GM21528 (cell line): Measurements from ENCODE around the gene POTEM.
"Not testable (repeated sequence)": the region's sequence is repeated elsewhere in the genome, so short reads cannot be mapped to it uniquely, and the experiment has no call there.

Source experiments
- ATAC-seq: cut with Tn5 transposase; IDR thresholded peaks from one replicate; pipeline ENCODE4 v1.9.1; 2021; ENCODE audit warnings: mild to moderate bottlenecking, moderate library complexity; ENCODE audit not compliant: unreplicated experiment, low FRiP score

The POTEM gene

DNA sequence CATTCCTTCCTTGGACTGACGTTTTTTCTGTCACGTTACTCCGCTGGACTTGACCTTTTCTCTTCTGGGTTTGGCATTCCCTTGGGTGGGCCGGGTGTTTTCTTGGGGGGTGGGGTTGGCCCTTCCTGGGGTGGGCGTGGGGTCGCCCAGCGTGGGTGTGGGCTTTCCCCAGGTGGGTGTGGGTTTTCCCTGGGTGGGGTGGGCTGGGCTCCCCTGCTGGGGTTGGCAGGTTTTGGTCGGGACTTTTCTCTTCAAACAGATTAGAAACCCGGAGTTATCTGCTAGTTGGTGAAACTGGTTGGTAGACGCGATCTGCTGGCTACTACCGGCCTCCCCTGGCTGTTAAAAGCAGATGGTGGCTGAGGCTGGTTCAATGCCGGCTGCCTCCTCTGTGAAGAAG lies at the start of gene POTEM:
Gene POTEM (plus strand): TSS at position 301 of the 400 bp plus-strand sequence. CDS start 52 bp downstream, at position 353.
- ATAC-seq = not testable (repeated sequence)

DNA sequence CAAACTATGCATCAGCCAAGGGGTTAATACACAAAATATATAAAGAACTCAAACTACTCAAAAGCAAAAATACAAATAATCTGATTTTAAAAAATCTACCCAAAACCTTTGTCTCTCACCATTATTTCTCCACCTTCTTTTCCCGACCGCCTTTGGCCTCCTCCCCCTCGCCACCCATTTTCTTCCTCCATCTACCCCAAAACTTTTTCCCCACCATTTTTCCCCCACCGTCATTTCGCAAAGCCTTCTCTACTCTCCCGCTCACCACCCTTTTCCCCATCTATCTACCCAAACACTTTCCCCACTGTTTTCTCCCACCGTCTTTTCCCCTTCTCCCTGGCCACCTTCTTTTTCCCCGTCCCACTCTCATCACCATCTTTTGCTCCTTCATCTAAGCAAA lies 48.9 kb upstream of the POTEM start:
- ATAC-seq = not testable (repeated sequence)

DNA sequence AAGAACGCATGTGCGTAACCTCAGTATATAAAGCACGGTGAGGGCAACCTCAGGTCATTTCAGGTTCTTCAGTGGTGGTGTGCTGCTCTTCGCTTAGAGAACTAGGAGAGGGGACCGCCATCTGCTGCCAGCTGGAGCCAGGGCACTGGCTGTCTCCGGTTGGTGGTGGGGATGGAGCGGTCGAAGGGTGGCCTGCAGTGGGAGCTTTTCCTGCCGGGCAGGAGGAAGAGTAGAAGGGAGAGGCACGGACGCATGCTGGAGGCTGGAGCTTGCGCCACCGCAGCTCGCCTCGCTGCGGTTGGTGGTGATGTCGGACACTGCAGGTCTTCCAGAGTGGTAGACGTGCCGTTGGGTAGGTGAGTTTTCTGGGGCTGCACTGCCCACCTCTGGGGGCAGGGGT lies 47.2 kb upstream of the POTEM start:
- not testable (repeated sequence) for ATAC-seq

DNA sequence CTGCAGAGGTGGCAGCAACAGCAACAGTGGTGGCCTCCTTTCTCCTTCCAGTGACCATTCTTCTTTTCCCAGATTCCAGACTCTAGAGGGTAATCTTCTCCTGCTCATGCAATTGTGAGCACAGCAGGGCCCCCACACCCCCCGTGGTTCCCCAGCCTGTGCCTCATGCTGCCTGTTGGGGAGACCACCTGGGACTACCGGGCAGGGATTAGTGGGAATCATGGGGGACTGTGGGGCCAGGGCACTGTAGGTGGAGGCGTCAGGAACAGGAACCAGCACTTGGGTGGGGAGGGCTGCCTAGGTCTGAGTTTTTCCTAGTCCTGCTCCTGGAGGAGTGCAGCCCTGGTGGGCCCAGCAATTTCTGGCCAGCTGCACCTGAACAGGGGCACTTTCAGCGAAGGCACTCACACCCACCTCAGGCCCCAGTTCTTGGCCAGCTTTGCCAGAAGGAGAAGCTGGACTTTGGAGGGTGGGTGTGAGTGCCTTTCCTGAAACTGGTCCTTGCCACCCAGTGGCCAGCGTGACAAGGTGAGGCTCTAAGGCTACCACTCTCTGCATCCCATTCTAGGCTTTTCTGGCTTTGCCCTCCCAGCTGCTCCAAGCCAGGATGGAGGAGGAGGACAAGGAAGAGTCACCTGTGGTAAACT lies 46.1 kb upstream of the POTEM start:
- ATAC-seq = not testable (repeated sequence)

DNA sequence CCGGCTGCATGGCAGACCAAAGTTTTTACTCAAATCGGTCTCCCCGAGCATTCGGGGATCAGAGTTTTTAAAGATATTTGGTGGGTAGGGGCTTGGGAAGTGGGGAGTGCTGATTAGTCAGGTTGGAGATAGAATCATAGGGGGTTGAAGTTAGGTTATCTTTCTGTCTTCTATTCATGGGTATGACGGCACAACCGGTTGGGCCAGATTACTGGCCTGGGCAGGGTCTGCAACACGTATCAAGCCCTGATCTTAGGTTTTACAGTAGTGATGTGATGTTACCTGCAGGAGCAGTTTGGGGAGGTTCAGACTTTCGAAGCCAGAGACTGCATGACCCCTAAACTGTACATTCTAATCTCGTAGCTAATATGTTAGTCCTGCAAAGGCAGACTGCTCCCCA lies 30.4 kb upstream of the POTEM start:
- ATAC-seq = not testable (repeated sequence)

DNA sequence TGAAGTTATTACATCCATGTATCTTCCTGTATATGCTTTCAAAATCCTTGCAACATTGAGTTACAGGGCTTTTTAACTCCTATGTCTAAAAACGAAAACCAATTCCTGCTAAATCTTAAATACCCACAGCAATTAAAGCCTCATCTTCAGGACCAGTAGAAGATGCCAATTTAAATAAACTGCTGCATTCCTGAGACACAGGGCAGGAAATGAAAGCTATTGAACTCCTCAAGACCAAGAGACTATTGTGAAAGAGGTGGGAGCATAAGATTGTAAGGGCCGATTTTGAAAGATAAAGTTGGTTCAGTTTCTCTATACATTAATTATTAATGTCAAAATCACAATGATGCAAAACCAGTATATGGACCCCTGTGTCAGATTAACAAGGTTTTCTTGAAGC lies 28.5 kb upstream of the POTEM start:
- not testable (repeated sequence) for ATAC-seq

DNA sequence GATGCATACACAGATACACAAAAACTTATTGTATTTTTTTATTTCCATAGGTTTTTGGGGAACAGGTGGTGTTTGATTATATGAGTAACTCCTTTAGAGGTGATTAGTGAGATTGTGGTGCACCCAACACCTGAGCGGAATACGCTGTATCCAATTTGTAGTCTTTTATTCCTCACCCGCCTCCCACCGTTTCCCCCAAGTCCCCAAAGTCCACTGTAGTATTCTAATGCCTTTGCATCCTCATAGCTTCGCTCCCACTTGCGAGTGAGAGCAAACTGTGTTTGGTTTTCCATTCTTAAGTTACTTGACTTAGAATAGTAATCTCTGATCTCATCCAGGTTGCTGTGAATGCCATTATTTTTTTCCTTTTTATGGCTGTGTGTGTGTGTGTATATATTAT lies 17.3 kb upstream of the POTEM start:
- ATAC-seq = not testable (repeated sequence)

DNA sequence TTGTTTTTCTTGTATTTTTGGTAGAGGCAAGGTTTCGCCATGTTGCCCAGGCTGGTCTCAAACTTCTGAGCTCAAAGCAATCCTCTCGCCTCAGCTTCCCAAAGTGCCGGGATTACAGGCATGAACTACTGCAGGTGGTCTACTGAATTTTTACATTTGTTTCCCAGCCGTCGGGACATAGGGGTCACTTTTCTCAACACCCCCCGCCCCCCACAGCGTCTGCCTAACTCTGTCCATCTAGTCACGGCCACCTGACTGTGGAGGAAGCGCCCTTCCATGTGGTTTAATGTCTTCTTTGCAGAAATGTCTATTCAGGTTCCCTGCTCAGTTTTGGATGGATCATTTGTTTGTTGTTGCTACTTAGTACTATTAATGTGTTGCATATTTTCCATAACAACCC lies 14.1 kb upstream of the POTEM start:
- not testable (repeated sequence) for ATAC-seq

DNA sequence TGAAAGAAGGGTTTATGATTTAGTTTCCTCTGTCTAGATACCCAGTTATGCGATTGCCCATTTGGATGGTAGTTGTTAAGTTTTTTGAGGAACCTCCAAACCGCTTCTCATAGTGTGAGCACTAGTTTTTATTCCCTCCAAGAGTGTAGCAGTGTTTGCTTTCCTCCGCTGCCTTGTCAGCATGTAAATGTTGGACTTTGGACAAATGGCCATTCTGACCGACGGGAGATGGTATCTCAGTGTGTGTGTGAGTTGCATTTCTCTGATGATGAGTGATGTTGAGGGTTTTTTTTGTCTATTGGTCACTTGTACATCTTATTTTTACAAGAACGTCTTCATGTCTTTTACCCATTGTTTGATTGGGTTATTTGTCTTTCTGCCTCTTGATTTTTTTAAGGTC lies 11.4 kb upstream of the POTEM start:
- not testable (repeated sequence) for ATAC-seq

DNA sequence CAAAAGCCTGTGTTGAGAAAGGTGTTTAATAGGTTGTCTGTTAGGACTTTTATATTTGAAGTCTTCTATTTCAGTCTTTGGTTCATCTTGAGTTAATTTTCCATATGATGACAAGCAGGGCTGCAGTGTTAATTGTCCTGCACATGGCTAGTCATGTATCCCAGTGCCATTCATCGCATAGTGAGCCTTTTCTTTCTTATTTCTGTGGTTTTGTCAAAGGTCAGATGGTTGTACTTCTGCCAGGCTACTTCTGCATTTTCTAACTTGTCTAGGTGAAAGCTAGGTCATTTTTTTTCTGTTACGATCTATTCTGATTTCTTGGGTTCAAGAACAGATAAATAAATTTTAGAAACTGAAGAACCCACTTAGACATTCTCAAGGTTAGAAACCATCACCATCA lies 5.7 kb upstream of the POTEM start:
- ATAC-seq = not testable (repeated sequence)

DNA sequence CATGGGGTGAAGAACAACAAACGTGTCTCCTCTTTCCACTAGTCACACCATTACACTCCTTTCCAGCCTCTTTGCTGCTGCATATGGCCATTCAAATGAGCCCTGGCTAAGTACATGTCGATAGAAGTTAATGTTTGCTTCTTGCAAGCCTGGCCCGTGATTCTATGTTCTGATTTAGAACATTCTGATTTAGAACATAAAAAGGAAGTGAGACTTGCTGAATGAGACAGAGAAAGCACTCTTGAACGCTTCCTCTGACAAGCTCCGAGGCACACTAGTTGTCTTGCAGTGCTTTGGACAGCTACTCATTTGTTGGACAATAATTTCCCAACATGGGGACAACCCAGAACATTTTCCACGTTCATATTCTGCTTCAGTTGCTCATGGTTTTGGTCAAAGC lies 5.1 kb upstream of the POTEM start:
- peak; percentile 81 for ATAC-seq

DNA sequence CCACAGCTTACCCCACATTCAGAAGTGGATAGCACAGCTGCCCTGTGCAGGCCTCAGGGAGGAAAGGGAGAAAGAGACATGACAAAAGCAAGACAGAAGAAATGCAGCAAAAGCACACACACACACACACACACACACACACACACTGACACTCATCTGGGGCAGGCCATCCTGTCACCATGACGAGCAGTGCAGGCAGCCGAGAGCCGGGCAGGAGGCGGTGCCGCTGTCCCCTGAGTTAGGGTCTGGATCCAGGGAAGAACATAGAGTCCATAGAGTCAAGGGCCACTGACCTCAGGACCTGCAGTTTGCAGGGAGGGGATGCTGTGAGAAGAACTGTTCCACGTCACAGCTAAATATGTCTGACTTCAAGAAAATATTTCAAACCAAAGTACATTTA lies 4.0 kb upstream of the POTEM start:
- not testable (repeated sequence) for ATAC-seq

DNA sequence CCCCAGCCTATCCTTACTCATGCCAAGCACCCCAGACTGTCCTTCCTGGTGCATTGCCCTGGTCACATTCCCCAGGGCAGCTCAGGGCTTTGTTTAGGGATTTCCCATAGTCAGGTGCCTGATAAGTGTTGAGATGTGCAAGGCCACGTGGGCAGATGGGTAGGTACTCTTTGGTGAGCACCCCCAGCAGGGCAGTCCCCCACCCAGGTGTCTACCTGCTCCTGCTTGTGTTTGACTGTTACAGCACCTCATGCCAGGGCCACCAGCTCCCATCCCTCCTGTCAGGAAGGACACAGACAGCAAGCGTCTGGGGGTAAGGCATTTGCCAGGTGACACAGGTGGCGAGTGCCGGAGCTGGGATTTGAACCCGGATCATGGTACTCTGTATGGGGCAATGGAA lies 2.4 kb upstream of the POTEM start:
- not testable (repeated sequence) for ATAC-seq

DNA sequence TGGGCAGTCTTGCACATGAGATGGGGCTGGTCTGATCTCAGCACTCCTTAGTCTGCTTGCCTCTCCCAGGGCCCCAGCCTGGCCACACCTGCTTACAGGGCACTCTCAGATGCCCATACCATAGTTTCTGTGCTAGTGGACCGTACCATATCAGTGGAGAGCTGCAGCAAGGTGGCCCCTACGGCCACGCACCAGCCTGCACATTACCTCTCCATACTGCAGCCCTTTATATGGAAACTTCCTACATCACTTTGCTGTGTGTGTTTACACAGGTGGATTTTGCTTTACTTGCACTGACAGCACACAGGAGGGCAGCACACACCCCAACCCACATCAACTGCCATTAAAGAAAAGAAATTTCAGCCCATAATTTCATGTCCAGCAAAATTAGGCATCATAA lies 35.3 kb downstream of the POTEM start:
- ATAC-seq = not testable (repeated sequence)

DNA sequence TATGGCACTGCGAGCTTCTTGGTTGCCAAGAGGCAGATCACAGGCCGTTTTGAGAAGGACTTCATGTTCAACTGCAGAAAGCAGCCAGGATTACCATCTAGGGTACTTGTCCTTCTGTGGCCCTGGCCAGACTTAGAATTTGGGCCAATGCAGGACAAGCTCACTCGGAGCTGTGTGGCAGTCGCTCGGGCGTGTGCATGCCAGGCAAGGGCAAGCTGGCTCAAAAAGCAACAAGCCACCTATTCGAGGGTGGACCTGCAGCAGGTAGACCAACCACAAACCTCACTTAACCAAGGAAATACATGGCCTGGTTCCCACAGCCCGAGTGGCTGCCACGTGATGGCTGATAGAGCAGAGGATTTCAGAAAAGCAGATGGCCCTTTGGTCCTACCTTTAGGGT lies 39.3 kb downstream of the POTEM start:
- ATAC-seq = not testable (repeated sequence)

DNA sequence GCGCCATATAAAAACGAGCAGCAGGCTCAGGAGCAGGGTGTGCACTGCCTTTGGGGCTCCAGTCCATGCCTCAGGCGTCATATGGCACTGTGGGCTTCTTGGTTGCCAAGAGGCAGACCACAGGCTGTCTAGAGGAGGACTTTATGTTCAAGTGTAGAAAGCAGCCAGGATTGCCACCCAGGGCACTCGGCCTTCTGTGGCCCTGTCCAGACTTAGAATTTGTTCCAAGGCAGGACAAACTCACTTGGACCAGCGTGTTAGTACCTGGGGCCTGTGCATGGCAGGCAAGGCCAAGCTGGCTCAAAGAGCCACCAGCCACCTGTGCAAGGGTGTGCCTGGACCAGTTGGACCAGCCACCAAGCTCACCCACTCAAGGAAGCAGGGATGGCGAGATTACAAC lies 40.4 kb downstream of the POTEM start:
- ATAC-seq = not testable (repeated sequence)

DNA sequence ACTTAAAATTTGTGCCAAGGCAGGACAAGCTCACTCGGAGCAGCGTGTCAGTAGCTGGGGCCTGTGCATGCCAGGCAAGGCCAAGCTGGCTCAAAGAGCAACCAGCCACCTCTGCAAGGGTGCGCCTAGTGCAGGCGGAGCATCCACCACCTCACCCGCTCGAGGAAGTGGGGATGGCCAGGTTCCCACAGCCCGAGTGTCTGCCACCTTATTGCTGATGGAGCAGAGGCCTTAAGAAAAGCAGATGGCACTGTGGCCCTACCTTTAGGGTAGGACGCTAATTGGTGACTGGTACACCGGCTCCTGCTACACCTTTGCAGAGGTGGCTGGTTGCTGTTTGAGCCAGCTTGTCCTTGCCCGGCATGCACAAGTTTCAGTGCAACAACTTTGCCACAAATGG lies 43.8 kb downstream of the POTEM start:
- not testable (repeated sequence) for ATAC-seq

DNA sequence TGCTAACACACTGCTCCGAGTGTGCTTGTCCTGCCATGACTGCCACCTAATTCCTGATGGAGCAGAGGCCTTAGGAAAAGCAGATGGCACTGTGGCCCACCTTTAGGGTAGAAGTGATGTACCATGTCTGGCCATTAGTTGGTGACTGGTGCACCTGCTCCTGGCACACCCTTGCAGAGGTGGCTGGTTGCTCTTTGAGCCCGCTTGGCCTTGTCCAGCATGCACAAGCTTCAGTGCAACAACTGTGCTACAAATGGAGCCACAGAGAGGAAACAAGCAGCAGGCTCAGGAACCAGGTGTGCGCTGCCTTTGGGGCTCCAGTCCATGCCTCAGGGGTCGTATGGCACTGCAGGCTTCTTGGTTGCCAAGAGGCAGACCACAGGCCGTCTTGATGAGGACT lies 44.5 kb downstream of the POTEM start:
- ATAC-seq = not testable (repeated sequence)

DNA sequence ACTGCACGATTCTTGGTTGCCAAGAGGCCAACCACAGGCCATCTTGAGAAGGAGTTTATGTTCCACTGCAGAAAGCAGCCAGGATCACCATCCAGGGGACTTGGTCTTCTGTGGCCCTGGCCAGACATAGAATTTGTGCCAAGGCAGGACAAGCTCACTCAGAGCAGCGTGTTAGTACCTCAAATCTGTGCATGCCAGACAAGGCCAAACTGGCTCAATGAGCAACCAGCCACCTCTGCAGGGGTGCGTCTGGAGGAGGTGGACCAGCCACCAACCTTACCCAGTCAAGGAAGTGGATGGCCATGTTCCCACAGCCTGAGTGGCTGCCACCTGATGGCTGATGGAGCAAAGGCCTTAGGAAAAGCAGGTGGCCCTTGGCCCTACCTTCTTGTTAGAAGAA lies 48.0 kb downstream of the POTEM start:
- ATAC-seq = not testable (repeated sequence)

DNA sequence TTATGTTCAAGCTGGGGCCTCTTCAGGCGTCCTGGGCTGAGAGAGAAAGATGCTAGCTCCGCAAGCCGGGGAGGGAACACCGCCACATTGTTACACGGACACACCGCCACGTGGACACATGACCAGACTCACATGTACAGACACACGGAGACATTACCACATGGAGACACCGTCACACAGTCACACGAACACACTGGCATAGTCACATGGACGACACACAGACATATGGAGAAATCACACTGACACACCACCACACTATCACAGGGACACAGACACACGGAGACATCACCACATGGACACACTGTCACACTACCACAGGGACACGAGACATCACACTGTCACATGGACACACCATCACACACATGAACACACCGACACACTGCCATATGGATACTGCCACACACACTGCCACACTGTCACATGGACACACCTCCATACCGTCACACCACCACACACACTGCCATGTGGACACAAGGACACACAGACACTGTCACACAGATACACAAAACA lies 57.9 kb downstream of the POTEM start:
- not testable (repeated sequence) for ATAC-seq

DNA sequence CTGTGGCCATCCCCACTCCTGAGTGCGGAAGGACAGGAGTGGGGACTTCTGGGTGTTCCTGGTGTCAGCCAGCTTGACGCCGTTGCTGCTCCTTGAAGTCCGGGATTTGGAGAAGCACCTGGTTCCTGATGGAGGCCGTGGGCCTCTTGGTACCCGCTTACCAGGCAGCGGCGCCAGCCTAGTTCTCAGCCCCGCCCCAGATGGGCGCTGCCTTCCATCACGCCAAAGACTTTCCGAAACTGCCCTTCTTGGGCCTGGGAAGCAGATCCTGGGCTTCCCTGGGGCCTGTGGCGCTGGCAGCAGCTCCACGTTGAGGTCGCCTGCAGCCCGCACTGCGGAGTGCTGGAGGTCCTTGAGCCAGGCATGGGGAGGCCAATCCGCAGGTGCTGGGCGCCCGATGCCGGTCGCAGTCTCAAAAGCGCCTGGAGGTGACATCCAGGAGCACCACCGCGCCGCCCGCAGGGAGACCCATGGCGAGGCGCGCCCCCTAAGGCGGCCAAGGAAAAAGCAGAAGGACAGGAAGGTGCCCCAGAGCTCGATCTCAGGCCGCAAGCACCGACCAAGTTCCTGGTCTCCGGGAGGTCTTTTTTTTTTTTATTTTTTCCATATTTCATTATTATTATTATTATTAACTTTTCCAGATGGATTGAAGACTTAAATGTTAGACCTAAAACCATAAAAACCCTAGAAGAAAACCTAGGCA lies 59.6 kb downstream of the POTEM start:
- not testable (repeated sequence) for ATAC-seq

DNA sequence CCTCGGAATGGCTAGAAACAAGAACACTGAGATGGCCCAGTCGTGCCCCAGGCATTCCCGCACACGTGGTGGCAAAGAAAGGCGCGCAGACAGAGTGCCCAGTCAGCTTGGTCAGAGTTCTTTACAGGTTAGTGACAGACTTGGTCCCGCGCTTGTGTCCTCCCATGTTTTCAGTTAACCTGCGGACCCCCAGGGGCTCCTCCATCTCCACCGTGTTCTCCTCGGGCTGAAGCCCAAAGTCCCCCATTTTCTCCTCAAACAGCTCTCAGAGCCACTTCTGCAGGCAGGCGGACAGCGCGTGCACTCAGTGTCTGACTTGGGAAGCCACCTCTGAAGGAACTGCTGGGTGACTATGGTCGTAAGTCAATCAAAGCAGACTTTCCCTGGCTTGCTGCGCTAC lies 60.7 kb downstream of the POTEM start:
- not testable (repeated sequence) for ATAC-seq
